ENCODE measurements around the gene MCRIP1. TPM values are rescaled to one million over a fixed set of nuclear protein-coding genes. Genes with fewer than 3 reads are reported as not detected.
A peak's percentile ranks its signal among the peaks of the same experiment; 100 is the strongest.

Gene MCRIP1
- total and polyA plus RNA-seq, 2 of the 13 experiments (the other 11 are each of a cell fraction or from before 2014, with no cell fraction given) = 79.7 to 84.9 TPM

DNA sequence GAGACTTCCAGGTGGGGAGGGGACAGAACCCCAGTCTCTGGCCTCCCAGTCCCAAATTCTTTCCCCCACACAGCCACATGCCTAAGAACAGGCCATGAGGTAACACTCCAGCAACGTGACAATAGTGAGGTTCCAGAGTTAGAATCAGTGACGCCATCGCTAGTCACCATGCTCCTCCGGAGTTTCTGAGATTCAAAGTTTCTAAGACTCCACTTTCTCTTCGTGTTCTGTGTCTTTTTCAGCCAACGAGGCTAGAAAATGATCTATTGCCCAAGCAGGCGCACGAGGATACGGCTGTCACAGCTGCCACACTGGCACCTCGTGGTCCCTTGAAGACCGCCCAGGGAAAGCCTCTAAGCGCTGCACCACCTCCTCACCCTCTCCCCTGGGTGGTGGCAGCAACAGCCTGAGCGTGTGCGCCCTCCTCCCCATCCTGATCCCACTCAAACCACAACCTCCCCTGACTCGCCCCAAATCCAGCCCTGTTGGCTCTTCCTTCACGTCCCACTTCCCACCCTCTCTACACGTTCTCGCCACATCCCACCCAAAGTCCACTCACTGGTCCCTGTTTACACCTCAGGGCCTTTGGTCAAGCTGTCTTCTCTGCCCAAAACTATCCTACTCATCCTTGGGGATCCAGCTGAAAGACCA lies 1.0 kb downstream of the MCRIP1 start (continued):
- TF ChIP-seq, protein P1, sequence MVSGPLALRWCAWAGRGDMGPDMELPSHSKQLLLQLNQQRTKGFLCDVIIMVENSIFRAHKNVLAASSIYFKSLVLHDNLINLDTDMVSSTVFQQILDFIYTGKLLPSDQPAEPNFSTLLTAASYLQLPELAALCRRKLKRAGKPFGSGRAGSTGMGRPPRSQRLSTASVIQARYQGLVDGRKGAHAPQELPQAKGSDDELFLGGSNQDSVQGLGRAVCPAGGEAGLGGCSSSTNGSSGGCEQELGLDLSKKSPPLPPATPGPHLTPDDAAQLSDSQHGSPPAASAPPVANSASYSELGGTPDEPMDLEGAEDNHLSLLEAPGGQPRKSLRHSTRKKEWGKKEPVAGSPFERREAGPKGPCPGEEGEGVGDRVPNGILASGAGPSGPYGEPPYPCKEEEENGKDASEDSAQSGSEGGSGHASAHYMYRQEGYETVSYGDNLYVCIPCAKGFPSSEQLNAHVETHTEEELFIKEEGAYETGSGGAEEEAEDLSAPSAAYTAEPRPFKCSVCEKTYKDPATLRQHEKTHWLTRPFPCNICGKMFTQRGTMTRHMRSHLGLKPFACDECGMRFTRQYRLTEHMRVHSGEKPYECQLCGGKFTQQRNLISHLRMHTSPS (CRISPR knock-in tag; IDR thresholded peaks at IDR 0.05; ENCODE audit: low read depth) = peak; percentile 51; the same call in 1 of the 2 replicates
- TF ChIP-seq ZNF468 (CRISPR knock-in tag; IDR thresholded peaks at IDR 0.05) (no peak), ESRRA (CRISPR knock-in tag; IDR thresholded peaks at IDR 0.05; ENCODE audit: low read depth) (no peak), PAF1 (CRISPR knock-in tag; IDR thresholded peaks at IDR 0.05) (no peak), ZBTB7B (CRISPR knock-in tag; IDR thresholded peaks at IDR 0.05) (no peak), ZNF136 (CRISPR knock-in tag; IDR thresholded peaks at IDR 0.05; ENCODE audit: low read depth) (no peak), TCF7L2 (IDR thresholded peaks at IDR 0.05; ENCODE audit: low read depth, low read length) (no peak), KLF16 (CRISPR knock-in tag; IDR thresholded peaks at IDR 0.05) (no peak), ZNF180 (CRISPR knock-in tag; IDR thresholded peaks at IDR 0.05; ENCODE audit: borderline replicate concordance, low read depth) (no peak), PAWR (CRISPR knock-in tag; IDR thresholded peaks at IDR 0.05; ENCODE audit: borderline replicate concordance) (no peak), ASH2L (IDR thresholded peaks at IDR 0.05; ENCODE audit: insufficient read length, low read depth, low read length) (peak; percentile 24), MATR3 (CRISPR knock-in tag; IDR thresholded peaks at IDR 0.05) (no peak), RBAK (CRISPR knock-in tag; IDR thresholded peaks at IDR 0.05) (no peak), ZNF232 (CRISPR knock-in tag; IDR thresholded peaks at IDR 0.05; ENCODE audit: borderline replicate concordance) (no peak), MED13 (CRISPR knock-in tag; IDR thresholded peaks at IDR 0.05) (no peak), EED (CRISPR knock-in tag; IDR thresholded peaks at IDR 0.05) (no peak), PPARG (CRISPR knock-in tag; conservative IDR thresholded peaks at IDR 0.05) (no peak)
- TF ChIP-seq, protein P2, sequence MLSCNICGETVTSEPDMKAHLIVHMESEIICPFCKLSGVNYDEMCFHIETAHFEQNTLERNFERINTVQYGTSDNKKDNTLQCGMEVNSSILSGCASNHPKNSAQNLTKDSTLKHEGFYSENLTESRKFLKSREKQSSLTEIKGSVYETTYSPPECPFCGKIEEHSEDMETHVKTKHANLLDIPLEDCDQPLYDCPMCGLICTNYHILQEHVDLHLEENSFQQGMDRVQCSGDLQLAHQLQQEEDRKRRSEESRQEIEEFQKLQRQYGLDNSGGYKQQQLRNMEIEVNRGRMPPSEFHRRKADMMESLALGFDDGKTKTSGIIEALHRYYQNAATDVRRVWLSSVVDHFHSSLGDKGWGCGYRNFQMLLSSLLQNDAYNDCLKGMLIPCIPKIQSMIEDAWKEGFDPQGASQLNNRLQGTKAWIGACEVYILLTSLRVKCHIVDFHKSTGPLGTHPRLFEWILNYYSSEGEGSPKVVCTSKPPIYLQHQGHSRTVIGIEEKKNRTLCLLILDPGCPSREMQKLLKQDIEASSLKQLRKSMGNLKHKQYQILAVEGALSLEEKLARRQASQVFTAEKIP (CRISPR knock-in tag; IDR thresholded peaks at IDR 0.05; ENCODE audit: borderline replicate concordance) = no peak
- TF ChIP-seq, protein P3, sequence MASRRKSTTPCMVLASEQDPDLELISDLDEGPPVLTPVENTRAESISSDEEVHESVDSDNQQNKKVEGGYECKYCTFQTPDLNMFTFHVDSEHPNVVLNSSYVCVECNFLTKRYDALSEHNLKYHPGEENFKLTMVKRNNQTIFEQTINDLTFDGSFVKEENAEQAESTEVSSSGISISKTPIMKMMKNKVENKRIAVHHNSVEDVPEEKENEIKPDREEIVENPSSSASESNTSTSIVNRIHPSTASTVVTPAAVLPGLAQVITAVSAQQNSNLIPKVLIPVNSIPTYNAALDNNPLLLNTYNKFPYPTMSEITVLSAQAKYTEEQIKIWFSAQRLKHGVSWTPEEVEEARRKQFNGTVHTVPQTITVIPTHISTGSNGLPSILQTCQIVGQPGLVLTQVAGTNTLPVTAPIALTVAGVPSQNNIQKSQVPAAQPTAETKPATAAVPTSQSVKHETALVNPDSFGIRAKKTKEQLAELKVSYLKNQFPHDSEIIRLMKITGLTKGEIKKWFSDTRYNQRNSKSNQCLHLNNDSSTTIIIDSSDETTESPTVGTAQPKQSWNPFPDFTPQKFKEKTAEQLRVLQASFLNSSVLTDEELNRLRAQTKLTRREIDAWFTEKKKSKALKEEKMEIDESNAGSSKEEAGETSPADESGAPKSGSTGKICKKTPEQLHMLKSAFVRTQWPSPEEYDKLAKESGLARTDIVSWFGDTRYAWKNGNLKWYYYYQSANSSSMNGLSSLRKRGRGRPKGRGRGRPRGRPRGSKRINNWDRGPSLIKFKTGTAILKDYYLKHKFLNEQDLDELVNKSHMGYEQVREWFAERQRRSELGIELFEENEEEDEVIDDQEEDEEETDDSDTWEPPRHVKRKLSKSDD (CRISPR knock-in tag; IDR thresholded peaks at IDR 0.05; ENCODE audit: low read depth) = no peak
- TF ChIP-seq, protein P4, sequence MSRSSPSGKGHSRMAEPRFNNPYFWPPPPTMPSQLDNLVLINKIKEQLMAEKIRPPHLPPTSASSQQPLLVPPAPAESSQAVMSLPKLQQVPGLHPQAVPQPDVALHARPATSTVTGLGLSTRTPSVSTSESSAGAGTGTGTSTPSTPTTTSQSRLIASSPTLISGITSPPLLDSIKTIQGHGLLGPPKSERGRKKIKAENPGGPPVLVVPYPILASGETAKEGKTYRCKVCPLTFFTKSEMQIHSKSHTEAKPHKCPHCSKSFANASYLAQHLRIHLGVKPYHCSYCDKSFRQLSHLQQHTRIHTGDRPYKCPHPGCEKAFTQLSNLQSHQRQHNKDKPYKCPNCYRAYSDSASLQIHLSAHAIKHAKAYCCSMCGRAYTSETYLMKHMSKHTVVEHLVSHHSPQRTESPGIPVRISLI (CRISPR knock-in tag; IDR thresholded peaks at IDR 0.05; ENCODE audit: borderline replicate concordance) = no peak
- TF ChIP-seq, protein P5, sequence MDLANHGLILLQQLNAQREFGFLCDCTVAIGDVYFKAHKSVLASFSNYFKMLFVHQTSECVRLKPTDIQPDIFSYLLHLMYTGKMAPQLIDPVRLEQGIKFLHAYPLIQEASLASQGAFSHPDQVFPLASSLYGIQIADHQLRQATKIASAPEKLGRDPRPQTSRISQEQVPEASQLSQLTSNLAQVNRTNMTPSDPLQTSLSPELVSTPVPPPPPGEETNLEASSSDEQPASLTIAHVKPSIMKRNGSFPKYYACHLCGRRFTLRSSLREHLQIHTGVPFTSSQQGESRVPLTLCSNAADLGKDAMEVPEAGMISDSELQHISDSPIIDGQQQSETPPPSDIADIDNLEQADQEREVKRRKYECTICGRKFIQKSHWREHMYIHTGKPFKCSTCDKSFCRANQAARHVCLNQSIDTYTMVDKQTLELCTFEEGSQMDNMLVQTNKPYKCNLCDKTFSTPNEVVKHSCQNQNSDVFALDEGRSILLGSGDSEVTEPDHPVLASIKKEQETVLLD (CRISPR knock-in tag; IDR thresholded peaks at IDR 0.05; ENCODE audit: low read depth) = no peak
